ENCODE data around the gene VAV2.
"Not testable (repeated sequence)": the region's sequence is repeated elsewhere in the genome, so short reads cannot be mapped to it uniquely, and the experiment has no call there.

Gene VAV2

GRCh38 chr9:133913571-133914369 lies 78.4 kb downstream of the VAV2 start:
- no peak for DNase-seq

- no peak for DNase-seq
Measured at GRCh38 chr9:133910855-133911514, 81.1 kb downstream of the VAV2 start.

- no peak for DNase-seq
Measured at GRCh38 chr9:133906932-133907910, 84.9 kb downstream of the VAV2 start.

GRCh38 chr9:133906218-133906617 lies 85.9 kb downstream of the VAV2 start:
- DNase-seq = no peak

- DNase-seq = no peak
Measured at GRCh38 chr9:133905493-133905892, 86.6 kb downstream of the VAV2 start.

- no peak for DNase-seq
Measured at GRCh38 chr9:133904346-133905090, 87.6 kb downstream of the VAV2 start.

GRCh38 chr9:133901184-133901835 lies 90.8 kb downstream of the VAV2 start:
- DNase-seq = no peak

- no peak for DNase-seq
Measured at GRCh38 chr9:133897675-133898074, 94.4 kb downstream of the VAV2 start.

GRCh38 chr9:133896007-133896406 lies 96.1 kb downstream of the VAV2 start:
- not testable (repeated sequence) for DNase-seq

- no peak for DNase-seq
Measured at GRCh38 chr9:133895335-133895734, 96.8 kb downstream of the VAV2 start.

GRCh38 chr9:133894377-133895321 lies 97.5 kb downstream of the VAV2 start:
- no peak for DNase-seq

- no peak for DNase-seq
Measured at GRCh38 chr9:133893191-133893994, 98.7 kb downstream of the VAV2 start.

GRCh38 chr9:133892193-133892920 lies 99.8 kb downstream of the VAV2 start:
- DNase-seq = no peak

- no peak for DNase-seq
Measured at GRCh38 chr9:133891741-133892140, 100.4 kb downstream of the VAV2 start.

GRCh38 chr9:133890583-133890982 lies 101.5 kb downstream of the VAV2 start:
- DNase-seq = no peak

- no peak for DNase-seq
Measured at GRCh38 chr9:133889584-133890301, 102.4 kb downstream of the VAV2 start.

- DNase-seq = no peak
Measured at GRCh38 chr9:133888809-133889491, 103.2 kb downstream of the VAV2 start.
